Loucy (cell line): ENCODE results near the gene EEPD1.

ENCODE experiments used
- H2AFZ ChIP-seq: fragments of 200-600 bp; sonication (generic); 2 replicates; pipeline ENCODE4 v1.6.0; 2016; ENCODE audit warnings: antibody characterized with exemption, mild to moderate bottlenecking, low read length, moderate library complexity
- H3F3A ChIP-seq: fragments of 200-600 bp; 2 replicates; pipeline ENCODE4 v1.6.0; 2016; ENCODE audit warnings: antibody characterized with exemption, low read depth, mild to moderate bottlenecking
- H3K27me3 ChIP-seq: fragments of 200-600 bp; sonication (generic); 2 replicates; pipeline ENCODE4 v1.6.1; 2014; ENCODE audit warnings: low read length, mild to moderate bottlenecking; ENCODE audit not compliant: insufficient read depth, poor library complexity, severe bottlenecking
- H3K36me3 ChIP-seq: fragments of 200-600 bp; sonication (generic); 2 replicates; pipeline ENCODE4 v1.6.1; 2016; ENCODE audit warnings: low read length; ENCODE audit not compliant: insufficient read depth
- H3K4me1 ChIP-seq: fragments of 200-600 bp; sonication (generic); 2 replicates; pipeline ENCODE4 v1.5.1; 2014; ENCODE audit warnings: low read length, mild to moderate bottlenecking; ENCODE audit not compliant: insufficient read depth, poor library complexity, severe bottlenecking
- H3K4me2 ChIP-seq: fragments of 200-600 bp; sonication (generic); 2 replicates; pipeline ENCODE4 v1.6.0; 2014; ENCODE audit warnings: antibody characterized with exemption, low read length, low read depth, mild to moderate bottlenecking; ENCODE audit not compliant: poor library complexity, severe bottlenecking
- H3K4me3 ChIP-seq: fragments of 200-600 bp; sonication (generic); 2 replicates; pipeline ENCODE4 v1.5.1; 2014; ENCODE audit warnings: low read length, mild to moderate bottlenecking, mixed read lengths; ENCODE audit not compliant: poor library complexity, severe bottlenecking
- H3K79me2 ChIP-seq: fragments of 200-600 bp; sonication (generic); 2 replicates; pipeline ENCODE4 v1.6.1; 2014; ENCODE audit warnings: low read length; ENCODE audit not compliant: insufficient read depth
- H3K9ac ChIP-seq: fragments of 200-600 bp; sonication (generic); 2 replicates; pipeline ENCODE4 v1.6.0; 2014; ENCODE audit warnings: mild to moderate bottlenecking, low read depth, low read length, moderate library complexity; ENCODE audit not compliant: poor library complexity, severe bottlenecking
- H3K9me2 ChIP-seq: fragments of 200-600 bp; sonication (generic); replicated peaks from 2 replicates; pipeline ENCODE4 v1.6.1; 2016; ENCODE audit warnings: low read depth, low read length, mixed read lengths
- H3K9me3 ChIP-seq: fragments of 200-600 bp; sonication (generic); 2 replicates; pipeline ENCODE4 v1.6.1; 2014; ENCODE audit warnings: mild to moderate bottlenecking, antibody characterized with exemption, low read length, low read depth; ENCODE audit not compliant: insufficient read depth
- H4K20me1 ChIP-seq: fragments of 200-600 bp; sonication (generic); 2 replicates; pipeline ENCODE4 v1.6.0; 2014; ENCODE audit warnings: antibody characterized with exemption, low read length, mild to moderate bottlenecking; ENCODE audit not compliant: insufficient read depth, poor library complexity, severe bottlenecking
- EZH2phosphoT487 ChIP-seq: fragments of 200-600 bp; IDR thresholded peaks from 2 replicates; pipeline ENCODE4 v1.6.1; 2018; ENCODE audit warnings: antibody characterized with exemption, mild to moderate bottlenecking, moderate library complexity, borderline replicate concordance
- TF ChIP-seq, protein P1 (sequence below): fragments of 200-600 bp; sonication (generic); conservative IDR thresholded peaks from 2 replicates; pipeline ENCODE4 v1.5.1; 2014; ENCODE audit warnings: mild to moderate bottlenecking, antibody characterized with exemption, low read length

The EEPD1 gene

DNA sequence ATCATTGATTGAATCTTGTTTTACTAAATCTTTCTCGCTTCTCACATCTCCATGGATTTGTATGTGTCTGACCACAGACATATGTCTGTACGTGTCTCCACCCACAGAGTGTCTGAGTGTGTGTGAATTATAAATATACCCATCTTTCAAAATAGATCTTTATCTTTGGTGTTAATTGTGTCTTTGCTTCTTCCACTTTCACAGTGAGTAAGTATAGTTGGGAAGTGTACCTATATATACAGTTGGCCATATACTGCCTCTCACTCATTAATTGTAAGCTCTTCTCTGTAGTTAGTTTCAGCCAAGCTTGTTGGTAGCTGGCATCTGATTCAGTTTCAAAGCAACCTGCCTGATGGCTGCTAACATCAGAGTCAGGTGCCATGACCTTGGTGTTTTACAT lies 18.4 kb downstream of the EEPD1 start:
- no peak overlapping the region for H2AFZ ChIP-seq
- no peaks in the 10 kb centered on the region for H3K36me3 ChIP-seq
- H3F3A ChIP-seq, result no peaks in the 10 kb centered on the region
- H3K9me2 ChIP-seq, result no peaks in the 10 kb centered on the region
- no peaks in the 10 kb centered on the region for H3K9me3 ChIP-seq
- H3K9ac ChIP-seq, result no peak overlapping the region
- H3K4me1 ChIP-seq, result peaks cover 17% of the 10 kb centered on the region
- H3K4me3 ChIP-seq, result no peak overlapping the region
- H3K27me3 ChIP-seq, result no peaks in the 10 kb centered on the region
- TF ChIP-seq, protein P1, sequence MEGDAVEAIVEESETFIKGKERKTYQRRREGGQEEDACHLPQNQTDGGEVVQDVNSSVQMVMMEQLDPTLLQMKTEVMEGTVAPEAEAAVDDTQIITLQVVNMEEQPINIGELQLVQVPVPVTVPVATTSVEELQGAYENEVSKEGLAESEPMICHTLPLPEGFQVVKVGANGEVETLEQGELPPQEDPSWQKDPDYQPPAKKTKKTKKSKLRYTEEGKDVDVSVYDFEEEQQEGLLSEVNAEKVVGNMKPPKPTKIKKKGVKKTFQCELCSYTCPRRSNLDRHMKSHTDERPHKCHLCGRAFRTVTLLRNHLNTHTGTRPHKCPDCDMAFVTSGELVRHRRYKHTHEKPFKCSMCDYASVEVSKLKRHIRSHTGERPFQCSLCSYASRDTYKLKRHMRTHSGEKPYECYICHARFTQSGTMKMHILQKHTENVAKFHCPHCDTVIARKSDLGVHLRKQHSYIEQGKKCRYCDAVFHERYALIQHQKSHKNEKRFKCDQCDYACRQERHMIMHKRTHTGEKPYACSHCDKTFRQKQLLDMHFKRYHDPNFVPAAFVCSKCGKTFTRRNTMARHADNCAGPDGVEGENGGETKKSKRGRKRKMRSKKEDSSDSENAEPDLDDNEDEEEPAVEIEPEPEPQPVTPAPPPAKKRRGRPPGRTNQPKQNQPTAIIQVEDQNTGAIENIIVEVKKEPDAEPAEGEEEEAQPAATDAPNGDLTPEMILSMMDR, result no peak
- no peak for TF ChIP-seq EZH2phosphoT487
- no peaks in the 10 kb centered on the region for H4K20me1 ChIP-seq
- peaks cover 6% of the 10 kb centered on the region; the same call in 1 of the 2 replicates for H3K79me2 ChIP-seq
- no peak overlapping the region for H3K4me2 ChIP-seq

DNA sequence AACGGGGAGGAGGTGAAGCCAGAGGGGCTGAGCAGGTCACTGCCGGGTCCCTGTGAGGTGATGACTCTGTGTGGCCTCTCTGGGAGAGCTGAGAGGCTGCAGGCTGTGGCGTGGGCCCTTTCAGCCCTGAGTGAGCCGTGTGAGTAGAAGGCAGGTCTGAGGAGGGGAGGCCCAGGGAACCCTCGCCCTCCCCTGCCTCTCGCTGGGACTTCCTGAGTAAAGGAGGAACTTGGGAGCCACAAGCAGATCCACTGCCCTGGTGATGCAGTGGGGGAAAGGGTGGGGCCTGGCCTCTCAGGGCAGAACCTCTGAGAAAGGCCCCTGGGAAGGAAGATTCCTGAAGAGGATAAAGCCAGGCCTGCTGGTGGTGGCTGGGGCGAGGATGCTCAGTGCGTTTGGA lies 22.8 kb downstream of the EEPD1 start:
- Histone ChIP-seq H2AFZ (no peak overlapping the region), H3K27me3 (no peaks in the 10 kb centered on the region), H3K9me3 (no peaks in the 10 kb centered on the region), H3F3A (no peaks in the 10 kb centered on the region), H3K79me2 (peaks cover 6% of the 10 kb centered on the region; the same call in 1 of the 2 replicates), H3K36me3 (no peaks in the 10 kb centered on the region), H3K4me3 (no peak overlapping the region), H3K9ac (peak overlapping the region; percentile 2), H3K9me2 (no peaks in the 10 kb centered on the region), H3K4me2 (peak overlapping the region; percentile 2), H3K4me1 (peaks cover 23% of the 10 kb centered on the region), H4K20me1 (no peaks in the 10 kb centered on the region)
- no peak for TF ChIP-seq EZH2phosphoT487
- TF ChIP-seq, protein P1, result no peak

DNA sequence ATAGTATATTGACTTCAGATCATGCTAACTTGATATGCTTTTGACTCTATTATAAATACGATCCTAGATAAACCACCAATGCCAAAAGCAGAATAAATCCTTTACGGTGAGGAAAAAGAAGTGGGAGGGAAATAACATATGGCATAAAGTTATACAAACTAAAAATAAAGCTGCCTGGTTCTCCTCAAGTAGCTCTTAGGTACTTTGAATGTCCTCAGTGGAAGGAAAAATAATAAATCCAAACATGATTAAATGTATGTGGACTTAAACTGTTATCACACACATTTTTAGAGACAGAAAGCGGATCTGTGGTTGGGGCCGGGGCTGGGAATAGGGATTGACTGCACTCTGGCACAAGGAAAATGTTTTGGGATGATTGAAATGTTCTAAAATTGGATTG lies 23.6 kb downstream of the EEPD1 start:
- Histone ChIP-seq H3K36me3 (no peaks in the 10 kb centered on the region), H3F3A (no peaks in the 10 kb centered on the region), H2AFZ (no peak overlapping the region), H3K9me3 (no peaks in the 10 kb centered on the region), H3K27me3 (no peaks in the 10 kb centered on the region), H4K20me1 (no peaks in the 10 kb centered on the region), H3K4me2 (no peak overlapping the region), H3K79me2 (peaks cover 6% of the 10 kb centered on the region; the same call in 1 of the 2 replicates), H3K4me1 (peaks cover 16% of the 10 kb centered on the region), H3K4me3 (no peak overlapping the region), H3K9me2 (no peaks in the 10 kb centered on the region), H3K9ac (no peak overlapping the region)
- TF ChIP-seq, protein P1, result no peak
- TF ChIP-seq EZH2phosphoT487, result no peak
